SK-N-SH (cell line): ENCODE results near the gene AGBL1. TPM values are rescaled to one million over a fixed set of nuclear protein-coding genes. Genes with fewer than 3 reads are reported as not detected.
A peak's percentile ranks its signal among the peaks of the same experiment; 100 is the strongest.

Experiments
- CTCF ChIA-PET: fragments of 300-600, 350-600 bp; formaldehyde crosslinking; extraction: SDS; loops from one replicate; lab custom pipeline; 2021; lab: Yijun Ruan, JAX
- POLR2A ChIA-PET: fragments of 350-600 bp; sonication (Branson Sonifier 250); formaldehyde crosslinking; extraction: SDS; loops from one replicate; lab custom pipeline; 2020; ENCODE audit warnings: antibody characterized with exemption, inconsistent platforms; lab: Yijun Ruan, JAX
- DNase-seq: peaks from one replicate; pipeline ENCODE4 v3.0.0; 2012
- H2AFZ ChIP-seq: fragments of 200-600 bp; sonication (generic); 2 replicates; pipeline ENCODE4 v1.8.1; 2016; ENCODE audit warnings: antibody characterized with exemption, mild to moderate bottlenecking, low read depth
- H3F3A ChIP-seq: fragments of 200-600 bp; sonication (generic); replicated peaks from 2 replicates; pipeline ENCODE3; 2016; ENCODE audit warnings: antibody characterized with exemption, mild to moderate bottlenecking; ENCODE audit not compliant: insufficient read depth
- H3K27ac ChIP-seq, 2 experiments: fragments of 200-500 bp in 1 of 2; fragments of 200-600 bp in 1 of 2; sonication (Bioruptor generic) in 1 of 2; sonication (generic), shearing (Covaris generic) in 1 of 2; 2 replicates each; pipeline versions ENCODE4 v1.5.1 to v1.6.1; 2014 to 2016; ENCODE audit warnings: low read depth in 2 of 2, inconsistent platforms in 1 of 2, low read length in 1 of 2, mild to moderate bottlenecking in 1 of 2, mixed read lengths in 1 of 2
- H3K27me3 ChIP-seq: fragments of 200-600 bp; sonication (generic), shearing (Covaris generic); 2 replicates; pipeline ENCODE4 v1.6.1; 2016; ENCODE audit warnings: mixed run types; ENCODE audit not compliant: insufficient read depth
- H3K36me3 ChIP-seq, 2 experiments: fragments of 200-500 bp in 1 of 2; fragments of 200-600 bp in 1 of 2; sonication (Bioruptor generic) in 1 of 2; sonication (generic) in 1 of 2; replicated peaks in 1 of 2; 2 replicates each; pipeline versions ENCODE3 to v1.5.1; 2014 to 2016; ENCODE audit warnings: low read length in 1 of 2, mild to moderate bottlenecking in 1 of 2; ENCODE audit not compliant: insufficient read depth in 2 of 2, control insufficient read depth in 1 of 2
- H3K4me1 ChIP-seq, 2 experiments: fragments of 200-500 bp in 1 of 2; fragments of 200-600 bp in 1 of 2; sonication (Bioruptor generic) in 1 of 2; sonication (generic), shearing (Covaris generic) in 1 of 2; 2 replicates each; pipeline versions ENCODE4 v1.5.1 to v1.6.1; 2014 to 2016; ENCODE audit warnings: low read depth in 1 of 2, low read length in 1 of 2, mixed run types in 1 of 2; ENCODE audit not compliant: insufficient read depth in 2 of 2, control insufficient read depth in 1 of 2
- H3K4me2 ChIP-seq: fragments of 200-600 bp; sonication (generic), shearing (Covaris generic); 2 replicates; pipeline ENCODE4 v1.6.1; 2017; ENCODE audit warnings: mixed run types
- H3K4me3 ChIP-seq, 2 experiments: fragments of 200-500 bp in 1 of 2; fragments of 200-600 bp in 1 of 2; sonication (Bioruptor generic) in 1 of 2; sonication (generic), shearing (Covaris generic) in 1 of 2; 2 replicates each; pipeline versions ENCODE4 v1.5.1 to v1.8.1; 2014 to 2016; ENCODE audit warnings: low read depth in 2 of 2, inconsistent platforms in 1 of 2, low read length in 1 of 2, mild to moderate bottlenecking in 1 of 2, mixed read lengths in 1 of 2, moderate library complexity in 1 of 2
- H3K79me2 ChIP-seq: fragments of 200-600 bp; sonication (generic); 2 replicates; pipeline ENCODE4 v1.8.1; 2017; ENCODE audit warnings: mild to moderate bottlenecking; ENCODE audit not compliant: insufficient read depth
- H3K9ac ChIP-seq: fragments of 200-600 bp; sonication (generic); 2 replicates; pipeline ENCODE4 v1.6.1; 2017; ENCODE audit warnings: mixed run types
- H3K9me2 ChIP-seq: fragments of 200-600 bp; sonication (generic); 2 replicates; pipeline ENCODE4 v1.6.1; 2017; ENCODE audit warnings: mixed run types
- H3K9me3 ChIP-seq: fragments of 200-600 bp; sonication (generic); 2 replicates; pipeline ENCODE4 v1.6.1; 2017; ENCODE audit warnings: mixed run types, mild to moderate bottlenecking, moderate library complexity
- H4K20me1 ChIP-seq: fragments of 200-600 bp; sonication (generic); 2 replicates; pipeline ENCODE4 v1.6.1; 2017; ENCODE audit warnings: mild to moderate bottlenecking, mixed run types; ENCODE audit not compliant: insufficient read depth
- CHD2 ChIP-seq: fragments of 150-350 bp; IDR thresholded peaks from 2 replicates; pipeline ENCODE4 v1.6.1; 2018; ENCODE audit warnings: low read length; ENCODE audit not compliant: partially characterized antibody
- ELF1 ChIP-seq: IDR thresholded peaks from 2 replicates; pipeline ENCODE4 v1.4.0; 2012
- EP300 ChIP-seq, 2 experiments: IDR thresholded peaks; 2 replicates each; pipeline versions ENCODE4 v1.4.0 to v1.6.1; 2012; ENCODE audit warnings: borderline replicate concordance in 1 of 2, low read depth in 1 of 2, low read length in 1 of 2
- GATA2 ChIP-seq: sonication (generic); formaldehyde crosslinking; IDR thresholded peaks from 2 replicates; pipeline ENCODE4 v1.5.0; 2020; ENCODE audit warnings: mild to moderate bottlenecking, missing genetic modification reagents
- IRF3 ChIP-seq: fragments of 150-350 bp; IDR thresholded peaks from 2 replicates; pipeline ENCODE4 v1.6.1; 2016; ENCODE audit warnings: mild to moderate bottlenecking, low read depth, low read length
- JUND ChIP-seq: IDR thresholded peaks from 2 replicates; pipeline ENCODE4 v1.4.0; 2012
- NFIC ChIP-seq: IDR thresholded peaks from 2 replicates; pipeline ENCODE4 v1.4.0; 2012; ENCODE audit warnings: borderline replicate concordance
- NRF1 ChIP-seq: IDR thresholded peaks from 2 replicates; pipeline ENCODE4 v1.6.1; 2012; ENCODE audit warnings: low read depth, mild to moderate bottlenecking, low read length
- PBX3 ChIP-seq: IDR thresholded peaks from 2 replicates; pipeline ENCODE4; 2012
- POLR2AphosphoS5 ChIP-seq: IDR thresholded peaks from 2 replicates; pipeline ENCODE4 v1.6.1; 2012; ENCODE audit warnings: low read depth, low read length
- RAD21 ChIP-seq: IDR thresholded peaks from 2 replicates; pipeline ENCODE4 v1.6.1; 2012; ENCODE audit warnings: mild to moderate bottlenecking, low read length
- REST ChIP-seq: IDR thresholded peaks from 2 replicates; pipeline ENCODE4 v1.6.1; 2012; ENCODE audit warnings: mild to moderate bottlenecking, low read depth, low read length, moderate library complexity
- TAF1 ChIP-seq: IDR thresholded peaks from 2 replicates; pipeline ENCODE4 v1.6.1; 2012; ENCODE audit warnings: low read depth, mild to moderate bottlenecking, low read length, moderate library complexity, borderline replicate concordance
- TCF12 ChIP-seq: IDR thresholded peaks from 2 replicates; pipeline ENCODE4 v1.4.0; 2012
- TEAD4 ChIP-seq: IDR thresholded peaks from 2 replicates; pipeline ENCODE4 v1.4.0; 2012; ENCODE audit warnings: mild to moderate bottlenecking, borderline replicate concordance; ENCODE audit not compliant: insufficient read depth
- WGBS: methylation state at CpG from one replicate; pipeline ENCODE4 v1.1.6; 2017; ENCODE audit warnings: low lambda C conversion rate; 5-methylcytosine and 5-hydroxymethylcytosine counted together
- polyA plus RNA-seq, 3 experiments: library from polyadenylated mRNA; depleted of rRNA; stranded (reverse); fragments of >200 nt; gene quantifications; 2 replicates each; pipeline ENCODE4 v1.2.3, GENCODE V29; 2012

The AGBL1 gene
- polyA plus RNA-seq, 1 of the 3 experiments (the other 2 are of a cell fraction) = not detected

- WGBS = 71% methylated on average over 4 of the region's 4 CpGs
- no peak overlapping the region for H2AFZ ChIP-seq
Observed at GRCh38 chr15:86857701-86858100, 778.0 kb downstream of the AGBL1 start.

GRCh38 chr15:86863226-86863915, 783.7 kb downstream of the AGBL1 start:
- Histone ChIP-seq H3K9me3 (no peaks in the 10 kb centered on the region), H3K4me2 (peak overlapping the region; percentile 17; the same call in 1 of the 2 replicates), H4K20me1 (no peaks in the 10 kb centered on the region), H3K27ac (peak overlapping the region in 1 of 2 experiments; percentile 72; a peak in 2 of 4 replicates), H3K79me2 (no peaks in the 10 kb centered on the region), H3K9me2 (no peaks in the 10 kb centered on the region), H3K4me1 (peaks cover 0 to 26% of the 10 kb centered on the region in 2 experiments; a peak in 3 of 4 replicates), H3F3A (peaks cover 15% of the 10 kb centered on the region), H3K9ac (peak overlapping the region; percentile 34), H2AFZ (no peak overlapping the region), H3K27me3 (no peaks in the 10 kb centered on the region), H3K4me3 (no peak overlapping the region), H3K36me3 (no peaks in the 10 kb centered on the region)
- POLR2A ChIA-PET = no interaction called here
- WGBS = 23% methylated on average over 4 of the region's 4 CpGs
- DNase-seq = no peak
- CTCF ChIA-PET = interaction anchor here (1.2 to 1.6 kb wide), 2 partner anchors 632 to 1384 kb away, joined by 4 read pairs; no protein-coding TSS in a partner anchor
- 0 out of 2 replicates have a peak, but pooled peaks have one; percentile 14 for TF ChIP-seq POLR2AphosphoS5
- TF ChIP-seq REST = no peak
- TF ChIP-seq IRF3 = no peak
- TF ChIP-seq PBX3 = peak; percentile 63; the same call in 1 of the 2 replicates
- no peak for TF ChIP-seq ELF1
- peak; percentile 68 for TF ChIP-seq TCF12
- TF ChIP-seq JUND = peak; percentile 50
- peak in 1 of 2 experiments; percentile 33; a peak in 1 of 4 replicates for TF ChIP-seq EP300 (IDR thresholded peaks at IDR 0.05; ENCODE audit: borderline replicate concordance in 1 of 2, low read depth in 1 of 2, low read length in 1 of 2)

More at GRCh38 chr15:86857701-86858100, 778.0 kb downstream of the AGBL1 start:
- peaks cover 10% of the 10 kb centered on the region for H3F3A ChIP-seq
- TF ChIP-seq RAD21 = no peak
- TF ChIP-seq TEAD4 = no peak
- TF ChIP-seq GATA2 (CRISPR knock-in tag) = no peak
- no peak for TF ChIP-seq REST
- no peak for TF ChIP-seq NRF1
- TF ChIP-seq TAF1 = no peak
- no peak for TF ChIP-seq NFIC
- no peak for TF ChIP-seq CHD2
- no peaks in the 10 kb centered on the region for H3K27me3 ChIP-seq
- no peaks in the 10 kb centered on the region for H3K79me2 ChIP-seq
- no peak overlapping the region for H3K27ac ChIP-seq
- H3K4me2 ChIP-seq = no peak overlapping the region
- H3K36me3 ChIP-seq = no peaks in the 10 kb centered on the region
- no peak overlapping the region for H3K4me3 ChIP-seq
- no peaks in the 10 kb centered on the region for H3K9me2 ChIP-seq
- CTCF ChIA-PET = no interaction called here
- no peaks in the 10 kb centered on the region for H3K9me3 ChIP-seq
- H3K4me1 ChIP-seq = peaks cover 0 to 18% of the 10 kb centered on the region in 2 experiments; a peak in 2 of 4 replicates
- H3K9ac ChIP-seq = no peak overlapping the region
- DNase-seq = no peak
- POLR2A ChIA-PET = no interaction called here
- no peaks in the 10 kb centered on the region for H4K20me1 ChIP-seq
